Mononuclear cell (primary cell): ENCODE measurements around the gene MSL3. TPM values are rescaled to one million over a fixed set of nuclear protein-coding genes. Genes with fewer than 3 reads are reported as not detected.

Experiments used
- H3K27me3 ChIP-seq: 2 replicates; pipeline ENCODE4 v1.6.0; 2011; ENCODE audit warnings: low read length, control low read depth; ENCODE audit not compliant: insufficient read depth
- H3K4me1 ChIP-seq: 2 replicates; pipeline ENCODE4 v1.5.1; 2011; ENCODE audit warnings: mild to moderate bottlenecking, low read length, control low read depth; ENCODE audit not compliant: insufficient read depth
- H3K4me3 ChIP-seq: 2 replicates; pipeline ENCODE4 v1.5.1; 2011; ENCODE audit warnings: mild to moderate bottlenecking, low read length, moderate library complexity
- H3K9me3 ChIP-seq: 2 replicates; pipeline ENCODE4 v1.5.1; 2011; ENCODE audit warnings: low read depth, mild to moderate bottlenecking, control low read depth, low read length
- total RNA-seq: library from RNA; depleted of rRNA; stranded (reverse); fragments of >200 nt; gene quantifications from one replicate; pipeline ENCODE4 v1.2.3, GENCODE V29; 2012

Gene MSL3
- total RNA-seq, 1 donor, result 83.0 TPM

- Histone ChIP-seq H3K4me1 (no peaks in the 10 kb centered on the region), H3K9me3 (no peaks in the 10 kb centered on the region), H3K4me3 (no peak overlapping the region), H3K27me3 (no peaks in the 10 kb centered on the region)
These were observed 23.1 kb downstream of the MSL3 start for GRCh38 chrX:11781133-11781532.

GRCh38 chrX:11781734-11782370, 23.8 kb downstream of the MSL3 start:
- Histone ChIP-seq H3K4me3 (no peak overlapping the region), H3K4me1 (no peaks in the 10 kb centered on the region), H3K9me3 (no peaks in the 10 kb centered on the region), H3K27me3 (no peaks in the 10 kb centered on the region)

- no peak overlapping the region for H3K4me3 ChIP-seq
- no peaks in the 10 kb centered on the region for H3K27me3 ChIP-seq
- H3K4me1 ChIP-seq, result no peaks in the 10 kb centered on the region
- H3K9me3 ChIP-seq, result no peaks in the 10 kb centered on the region
These were observed 26.5 kb downstream of the MSL3 start for GRCh38 chrX:11784543-11784942.

- H3K9me3 ChIP-seq, result no peaks in the 10 kb centered on the region
- H3K4me3 ChIP-seq, result no peak overlapping the region
- no peaks in the 10 kb centered on the region for H3K4me1 ChIP-seq
- H3K27me3 ChIP-seq, result no peaks in the 10 kb centered on the region
These were observed 28.8 kb downstream of the MSL3 start for GRCh38 chrX:11786862-11787261.

GRCh38 chrX:11787564-11787963, 29.5 kb downstream of the MSL3 start:
- Histone ChIP-seq H3K4me3 (no peak overlapping the region), H3K9me3 (no peaks in the 10 kb centered on the region), H3K4me1 (no peaks in the 10 kb centered on the region), H3K27me3 (no peaks in the 10 kb centered on the region)

GRCh38 chrX:11789809-11790208, 31.8 kb downstream of the MSL3 start:
- no peaks in the 10 kb centered on the region for H3K9me3 ChIP-seq
- peaks cover 7% of the 10 kb centered on the region for H3K4me1 ChIP-seq
- H3K4me3 ChIP-seq, result no peak overlapping the region
- no peaks in the 10 kb centered on the region for H3K27me3 ChIP-seq

- Histone ChIP-seq H3K27me3 (no peaks in the 10 kb centered on the region), H3K4me1 (peaks cover 7% of the 10 kb centered on the region), H3K4me3 (no peak overlapping the region), H3K9me3 (no peaks in the 10 kb centered on the region)
These were observed 33.1 kb downstream of the MSL3 start for GRCh38 chrX:11791090-11791489.

GRCh38 chrX:11791537-11791936, 33.5 kb downstream of the MSL3 start:
- Histone ChIP-seq H3K4me3 (no peak overlapping the region), H3K9me3 (no peaks in the 10 kb centered on the region), H3K27me3 (no peaks in the 10 kb centered on the region), H3K4me1 (peaks cover 7% of the 10 kb centered on the region)

- Histone ChIP-seq H3K4me1 (peaks cover 7% of the 10 kb centered on the region), H3K4me3 (no peak overlapping the region), H3K9me3 (no peaks in the 10 kb centered on the region), H3K27me3 (no peaks in the 10 kb centered on the region)
These were observed 34.7 kb downstream of the MSL3 start for GRCh38 chrX:11792461-11793421.

- Histone ChIP-seq H3K27me3 (no peaks in the 10 kb centered on the region), H3K4me1 (peaks cover 7% of the 10 kb centered on the region), H3K4me3 (no peak overlapping the region), H3K9me3 (no peaks in the 10 kb centered on the region)
These were observed 35.7 kb downstream of the MSL3 start for GRCh38 chrX:11793734-11794133.

GRCh38 chrX:11813341-11813740, 55.3 kb downstream of the MSL3 start:
- H3K9me3 ChIP-seq, result no peaks in the 10 kb centered on the region
- no peaks in the 10 kb centered on the region for H3K27me3 ChIP-seq
- H3K4me1 ChIP-seq, result no peaks in the 10 kb centered on the region
- H3K4me3 ChIP-seq, result no peak overlapping the region

Other genes with a start within 250 kb of the MSL3 start
- 5.4 TPM for gene ARHGAP6, start 92.3 kb upstream of the MSL3 start, total RNA-seq